IMR-90 (cell line): ENCODE measurements around the gene DLL3. TPM values are rescaled to one million over a fixed set of nuclear protein-coding genes. Genes with fewer than 3 reads are reported as not detected.

ENCODE experiments used
- ATAC-seq: fragments of 200-7000 bp; cut with Tn5 transposase; 2 replicates; pipeline ENCODE4 v1.9.1; 2020; ENCODE audit warnings: low read depth, mild to moderate bottlenecking, moderate library complexity
- BruUV-seq: library from RNA; stranded (reverse); fragments of 400-500 nt; replicated peaks from 2 replicates; lab custom pipeline; 2021; lab: Mats Ljungman, UMichigan
- CTCF ChIA-PET: fragments of 300-600 bp; formaldehyde crosslinking; extraction: SDS; loops from one replicate; lab custom pipeline; 2021; ENCODE audit warnings: antibody characterized with exemption; lab: Yijun Ruan, JAX
- POLR2A ChIA-PET: fragments of 300-600 bp; sonication (Branson Sonifier 250); formaldehyde crosslinking; loops from one replicate; lab custom pipeline; 2022; ENCODE audit warnings: antibody characterized with exemption; ENCODE audit not compliant: unreplicated experiment; lab: Charles Lee
- DNase-seq: peaks from one replicate; pipeline ENCODE4 v3.0.0; 2013
- H2AFZ ChIP-seq: replicated peaks from 2 replicates; pipeline ENCODE3; 2013; ENCODE audit warnings: low read length, mild to moderate bottlenecking; ENCODE audit not compliant: poor library complexity
- H2AK5ac ChIP-seq: 2 replicates; pipeline ENCODE4 v1.6.1; 2013; ENCODE audit warnings: low read depth, low read length, inconsistent platforms
- H2AK9ac ChIP-seq: replicated peaks from 2 replicates; pipeline ENCODE3; 2013; ENCODE audit warnings: mild to moderate bottlenecking, low read depth, low read length, moderate library complexity; ENCODE audit not compliant: poor library complexity
- H2BK120ac ChIP-seq: 2 replicates; pipeline ENCODE4 v1.6.1; 2013; ENCODE audit warnings: low read depth, low read length, inconsistent platforms
- H2BK15ac ChIP-seq: 3 replicates; pipeline ENCODE4 v1.6.1; 2013; ENCODE audit warnings: low read depth, low read length, inconsistent platforms
- H2BK20ac ChIP-seq: 2 replicates; pipeline ENCODE4 v1.6.1; 2013; ENCODE audit warnings: low read depth, mild to moderate bottlenecking, inconsistent platforms, low read length, moderate library complexity
- H2BK5ac ChIP-seq: 2 replicates; pipeline ENCODE4 v1.6.1; 2013; ENCODE audit warnings: mild to moderate bottlenecking, low read depth, low read length, inconsistent platforms; ENCODE audit not compliant: poor library complexity, severe bottlenecking
- H3K14ac ChIP-seq: replicated peaks from 2 replicates; pipeline ENCODE4 v1.6.1; 2013; ENCODE audit warnings: low read depth, low read length, inconsistent platforms
- H3K18ac ChIP-seq: 2 replicates; pipeline ENCODE4 v1.6.1; 2013; ENCODE audit warnings: low read depth, low read length, control low read depth
- H3K23ac ChIP-seq: 2 replicates; pipeline ENCODE4 v1.6.1; 2013; ENCODE audit warnings: low read depth, low read length, inconsistent platforms
- H3K27ac ChIP-seq: 2 replicates; pipeline ENCODE4 v1.5.1; 2013; ENCODE audit warnings: mild to moderate bottlenecking, control low read depth, low read length; ENCODE audit not compliant: insufficient read depth
- H3K27me3 ChIP-seq: 2 replicates; pipeline ENCODE4 v1.6.1; 2013; ENCODE audit warnings: low read length; ENCODE audit not compliant: control insufficient read depth, insufficient read depth
- H3K36me3 ChIP-seq: 2 replicates; pipeline ENCODE4 v1.6.1; 2013; ENCODE audit warnings: low read length, mixed read lengths; ENCODE audit not compliant: control insufficient read depth, insufficient read depth
- H3K4ac ChIP-seq: 2 replicates; pipeline ENCODE4 v1.6.1; 2013; ENCODE audit warnings: low read depth, low read length, inconsistent platforms
- H3K4me1 ChIP-seq: 2 replicates; pipeline ENCODE4 v1.6.1; 2013; ENCODE audit warnings: low read length, mixed read lengths; ENCODE audit not compliant: control insufficient read depth, insufficient read depth
- H3K4me2 ChIP-seq: 2 replicates; pipeline ENCODE4 v1.6.1; 2013; ENCODE audit warnings: low read depth, mild to moderate bottlenecking, control low read depth, low read length, moderate library complexity
- H3K4me3 ChIP-seq: 2 replicates; pipeline ENCODE4 v1.5.1; 2013; ENCODE audit warnings: low read depth, mild to moderate bottlenecking, control low read depth, low read length, moderate library complexity; ENCODE audit not compliant: insufficient read depth
- H3K56ac ChIP-seq: 2 replicates; pipeline ENCODE4 v1.6.1; 2013; ENCODE audit warnings: low read length, inconsistent platforms; ENCODE audit not compliant: insufficient read depth; ENCODE audit errors: extremely low read depth
- H3K79me1 ChIP-seq, 2 experiments: 2 replicates each; pipeline ENCODE4 v1.6.1; 2013; ENCODE audit warnings: low read length in 2 of 2, inconsistent platforms in 1 of 2, low read depth in 1 of 2
- H3K9ac ChIP-seq: 2 replicates; pipeline ENCODE4 v1.6.1; 2013; ENCODE audit warnings: low read depth, low read length, control low read depth
- H3K9me1 ChIP-seq: 2 replicates; pipeline ENCODE4 v1.6.1; 2013; ENCODE audit warnings: low read length, inconsistent platforms; ENCODE audit not compliant: insufficient read depth
- H3K9me3 ChIP-seq: 2 replicates; pipeline ENCODE4 v1.6.1; 2013; ENCODE audit warnings: low read length; ENCODE audit not compliant: control insufficient read depth, insufficient read depth
- H4K20me1 ChIP-seq: 2 replicates; pipeline ENCODE4 v1.6.1; 2013; ENCODE audit warnings: low read length, inconsistent platforms; ENCODE audit not compliant: insufficient read depth
- H4K5ac ChIP-seq: 2 replicates; pipeline ENCODE4 v1.6.1; 2013; ENCODE audit warnings: mild to moderate bottlenecking, low read depth, low read length, control low read depth
- H4K8ac ChIP-seq, 2 experiments: 2 replicates each; pipeline ENCODE4 v1.6.1; 2013; ENCODE audit warnings: low read depth in 2 of 2, low read length in 2 of 2, control low read depth in 1 of 2, inconsistent platforms in 1 of 2
- H4K91ac ChIP-seq: 2 replicates; pipeline ENCODE4 v1.6.1; 2013; ENCODE audit warnings: low read depth, low read length, inconsistent platforms; ENCODE audit not compliant: insufficient read depth
- CEBPB ChIP-seq: IDR thresholded peaks from 2 replicates; pipeline ENCODE4 v1.6.1; 2012; ENCODE audit warnings: low read depth, low read length, improper control_type of control experiment
- ELK1 ChIP-seq: fragments of 150-350 bp; IDR thresholded peaks from 2 replicates; pipeline ENCODE4 v1.6.1; 2016; ENCODE audit warnings: low read depth, mild to moderate bottlenecking, low read length, moderate library complexity, borderline replicate concordance
- MAZ ChIP-seq: IDR thresholded peaks from 2 replicates; pipeline ENCODE4 v1.6.1; 2012; ENCODE audit warnings: low read depth, mild to moderate bottlenecking, low read length, improper control_type of control experiment, moderate library complexity, borderline replicate concordance
- RAD21 ChIP-seq: IDR thresholded peaks from 2 replicates; pipeline ENCODE4 v1.6.1; 2012; ENCODE audit warnings: low read length, improper control_type of control experiment
- RCOR1 ChIP-seq: IDR thresholded peaks from 2 replicates; pipeline ENCODE4 v1.6.1; 2012; ENCODE audit warnings: mild to moderate bottlenecking, low read length, improper control_type of control experiment; ENCODE audit not compliant: insufficient replicate concordance
- SMC3 ChIP-seq: fragments of 150-350 bp; IDR thresholded peaks from 2 replicates; pipeline ENCODE4 v1.6.1; 2016; ENCODE audit warnings: low read depth, mild to moderate bottlenecking, antibody characterized with exemption, low read length, moderate library complexity
- WGBS, 2 experiments: methylation state at CpG; one replicate each; pipeline versions ENCODE4 v1.1.5 to v1.1.7; 2013; ENCODE audit warnings: missing lambda C conversion rate in 2 of 2; ENCODE audit not compliant: insufficient read length in 1 of 2; ENCODE audit errors: extremely low coverage in 2 of 2; 5-methylcytosine and 5-hydroxymethylcytosine counted together
- dilution Hi-C: fragments of 300-500 bp; cut with HindIII; formaldehyde crosslinking; loops from one replicate; pipeline ENCODE4 v1.14.3; 2018; ENCODE audit warnings: low sequenced_read_pairs; ENCODE audit not compliant: unreplicated experiment
- in situ Hi-C: fragments of 300-500 bp; cut with MboI; formaldehyde crosslinking; loops from 3 replicates; pipeline ENCODE4 v1.14.3; 2019; ENCODE audit warnings: low sequenced_read_pairs, inconsistent platforms, mixed read lengths
- intact Hi-C: fragments of 100-400 bp; cut with micrococcal nuclease; formaldehyde crosslinking; loops from 2 replicates; pipeline ENCODE4 v1.10.0; 2022
- polyA plus RNA-seq, 3 experiments: library from polyadenylated mRNA; depleted of rRNA; stranded (reverse); fragments of >200 nt; gene quantifications; 2 replicates each; pipeline ENCODE4 v1.2.3, GENCODE V29; 2012; ENCODE audit warnings: low replicate concordance in 1 of 3
- total RNA-seq: library from RNA; depleted of rRNA; stranded (reverse); fragments of >200 nt; gene quantifications from 2 replicates; pipeline ENCODE4 v1.2.3, GENCODE V29; 2012
- TF ChIP-seq, protein P1 (sequence below): conservative IDR thresholded peaks from 2 replicates; pipeline ENCODE4 v1.5.1; 2012; ENCODE audit warnings: mild to moderate bottlenecking, low read depth, low read length, improper control_type of control experiment

DLL3 gene
- total and polyA plus RNA-seq, 2 of the 4 experiments (the other 2 are of a cell fraction) = 0.36 to 1.3 TPM

DNA sequence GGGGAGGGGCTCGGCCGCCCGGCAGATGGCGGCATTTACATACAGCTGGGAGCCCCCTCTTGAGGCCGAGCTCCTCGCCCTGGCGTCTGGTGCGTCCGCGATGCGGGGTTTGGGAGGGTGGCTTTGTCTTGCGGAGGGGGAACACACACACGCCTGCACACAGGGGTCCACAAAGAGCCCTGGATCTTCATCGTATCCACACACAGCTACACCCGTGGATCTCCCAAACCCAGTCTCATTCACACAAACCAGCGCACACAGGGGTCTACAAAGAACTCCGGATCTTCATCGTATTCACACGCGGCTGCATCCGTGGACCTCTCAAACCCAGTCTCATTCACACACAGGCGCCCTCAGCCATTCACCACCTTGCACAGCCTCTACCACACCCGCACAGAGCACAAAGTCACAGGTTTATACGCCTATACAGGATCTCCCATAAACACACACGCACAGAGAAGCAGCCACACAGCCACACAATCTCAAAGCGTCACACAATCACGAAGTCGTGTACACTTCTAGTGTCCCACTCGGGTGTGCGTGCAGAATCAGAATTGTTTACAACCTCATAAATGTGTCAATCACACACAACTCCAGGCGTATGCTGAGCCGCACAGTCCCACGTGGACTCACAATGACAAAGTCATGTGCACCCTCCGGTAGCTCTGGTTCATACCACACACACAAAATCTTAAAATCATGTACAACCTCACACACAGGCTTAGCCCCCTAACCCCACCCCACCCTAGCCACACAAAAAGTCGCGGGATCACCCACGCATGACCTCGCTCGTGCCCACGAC, 550 bp upstream of the DLL3 start:
- ChIA-PET CTCF (interaction anchor here (0.5 to 1.1 kb wide), 4 partner anchors 25 to 57 kb away, joined by 3 to 5 read pairs (median 3); partner anchors contain the start of gene EID2B), POLR2A (no interaction called here)
- H3K9me3 ChIP-seq = no peaks in the 10 kb centered on the region
- no peak overlapping the region for H2AK9ac ChIP-seq
- no peaks in the 10 kb centered on the region for H4K20me1 ChIP-seq
- H3K4me1 ChIP-seq = peaks cover 3% of the 10 kb centered on the region; the same call in 1 of the 2 replicates
- H2BK20ac ChIP-seq = no peak overlapping the region
- H3K4ac ChIP-seq = no peak overlapping the region
- H3K9ac ChIP-seq = no peak overlapping the region
- no peak overlapping the region for H2BK120ac ChIP-seq
- 0 out of 2 replicates have a peak overlapping the region, but pooled peaks have one; percentile 2 for H2AK5ac ChIP-seq
- no peak overlapping the region; a peak in 1 of 4 replicates for H4K8ac ChIP-seq
- H4K5ac ChIP-seq = no peak overlapping the region
- no peaks in the 10 kb centered on the region for H3K36me3 ChIP-seq
- no TSS peak for BruUV-seq
- dilution Hi-C loops (no loop called here), intact Hi-C loops (loop anchor here (5.0 kb wide), 2 partner anchors 34 to 174 kb away; partner anchors contain the start of gene EID2B), in situ Hi-C loops (no loop called here)
- ATAC-seq (peak; percentile 77), DNase-seq (peak; percentile 19)
- H3K56ac ChIP-seq = no peak overlapping the region
- peak overlapping the region; percentile 24; the same call in 1 of the 2 replicates for H3K4me3 ChIP-seq
- H2BK5ac ChIP-seq = no peak overlapping the region
- TF ChIP-seq ELK1 = no peak
- peak; percentile 39 for TF ChIP-seq RAD21
- no peak for TF ChIP-seq CEBPB
- TF ChIP-seq RCOR1 = no peak
- TF ChIP-seq MAZ = peak; percentile 36; the same call in 1 of the 2 replicates
- TF ChIP-seq, protein P1, sequence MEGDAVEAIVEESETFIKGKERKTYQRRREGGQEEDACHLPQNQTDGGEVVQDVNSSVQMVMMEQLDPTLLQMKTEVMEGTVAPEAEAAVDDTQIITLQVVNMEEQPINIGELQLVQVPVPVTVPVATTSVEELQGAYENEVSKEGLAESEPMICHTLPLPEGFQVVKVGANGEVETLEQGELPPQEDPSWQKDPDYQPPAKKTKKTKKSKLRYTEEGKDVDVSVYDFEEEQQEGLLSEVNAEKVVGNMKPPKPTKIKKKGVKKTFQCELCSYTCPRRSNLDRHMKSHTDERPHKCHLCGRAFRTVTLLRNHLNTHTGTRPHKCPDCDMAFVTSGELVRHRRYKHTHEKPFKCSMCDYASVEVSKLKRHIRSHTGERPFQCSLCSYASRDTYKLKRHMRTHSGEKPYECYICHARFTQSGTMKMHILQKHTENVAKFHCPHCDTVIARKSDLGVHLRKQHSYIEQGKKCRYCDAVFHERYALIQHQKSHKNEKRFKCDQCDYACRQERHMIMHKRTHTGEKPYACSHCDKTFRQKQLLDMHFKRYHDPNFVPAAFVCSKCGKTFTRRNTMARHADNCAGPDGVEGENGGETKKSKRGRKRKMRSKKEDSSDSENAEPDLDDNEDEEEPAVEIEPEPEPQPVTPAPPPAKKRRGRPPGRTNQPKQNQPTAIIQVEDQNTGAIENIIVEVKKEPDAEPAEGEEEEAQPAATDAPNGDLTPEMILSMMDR = peak; percentile 49
- TF ChIP-seq SMC3 = no peak
- peak overlapping the region; percentile 85 for H2AFZ ChIP-seq
- H3K79me1 ChIP-seq = no peaks in the 10 kb centered on the region
- H3K14ac ChIP-seq = no peak overlapping the region
- H3K23ac ChIP-seq = peak overlapping the region; percentile 28; the same call in 1 of the 2 replicates
- H3K27ac ChIP-seq = no peak overlapping the region
- peaks cover 36% of the 10 kb centered on the region for H3K27me3 ChIP-seq
- peak overlapping the region; percentile 89 for H3K4me2 ChIP-seq
- no peak overlapping the region for H2BK15ac ChIP-seq
- H3K18ac ChIP-seq = no peak overlapping the region
- no peaks in the 10 kb centered on the region; the same call in 1 of the 2 replicates for H3K9me1 ChIP-seq
- WGBS, 2 experiments = 2% methylated on average over 23 of the region's 40 CpGs; no CpG with 5 or more reads in 1 of the 2 experiments
- H4K91ac ChIP-seq = no peak overlapping the region
